A673 (cell line): ENCODE data around the gene PLPPR3. TPM values are rescaled to one million over a fixed set of nuclear protein-coding genes. Genes with fewer than 3 reads are reported as not detected.
"Not testable (repeated sequence)": the region's sequence is repeated elsewhere in the genome, so short reads cannot be mapped to it uniquely, and the experiment has no call there.

Experiments used
- BruUV-seq: library from RNA; stranded (reverse); fragments of 400-500 nt; replicated peaks from 2 replicates; lab custom pipeline; 2021; lab: Mats Ljungman, UMichigan
- CTCF ChIA-PET: fragments of 300-600 bp; sonication (Branson Sonifier 250); formaldehyde crosslinking; loops from one replicate; lab custom pipeline; 2022; ENCODE audit warnings: antibody characterized with exemption; lab: Charles Lee
- POLR2A ChIA-PET: fragments of 300-600 bp; sonication (Branson Sonifier 250); formaldehyde crosslinking; loops from one replicate; lab custom pipeline; 2022; ENCODE audit warnings: antibody characterized with exemption; ENCODE audit not compliant: low non-redundant PET; lab: Charles Lee
- DNase-seq: peaks from one replicate; pipeline ENCODE4 v3.0.0-alpha.2; 2015; ENCODE audit warnings: low spot score
- H3K27ac ChIP-seq: fragments of 200-600 bp; sonication (generic); 2 replicates; pipeline ENCODE4 v1.5.1; 2016; ENCODE audit warnings: mixed run types, low read depth, mild to moderate bottlenecking, mixed read lengths, antibody characterized with exemption, low read length; ENCODE audit not compliant: poor library complexity, severe bottlenecking
- H3K27me3 ChIP-seq: fragments of 200-600 bp; sonication (generic); replicated peaks from 2 replicates; pipeline ENCODE4 v1.6.1; 2017; ENCODE audit warnings: mixed run types, low read depth, mild to moderate bottlenecking, mixed read lengths, antibody characterized with exemption, low read length; ENCODE audit not compliant: insufficient read depth, poor library complexity
- H3K36me3 ChIP-seq: fragments of 200-600 bp; sonication (generic); 2 replicates; pipeline ENCODE4 v1.6.1; 2016; ENCODE audit warnings: mixed run types, mild to moderate bottlenecking, mixed read lengths, antibody characterized with exemption, low read length; ENCODE audit not compliant: insufficient read depth, poor library complexity, severe bottlenecking
- H3K4me1 ChIP-seq: fragments of 200-600 bp; sonication (generic); 2 replicates; pipeline ENCODE4 v1.6.1; 2017; ENCODE audit warnings: mixed run types, mild to moderate bottlenecking, mixed read lengths, antibody characterized with exemption, low read length; ENCODE audit not compliant: insufficient read depth, poor library complexity, severe bottlenecking
- H3K4me3 ChIP-seq: fragments of 200-600 bp; sonication (generic); 2 replicates; pipeline ENCODE4 v1.5.1; 2016; ENCODE audit warnings: low read depth, mixed run types, mild to moderate bottlenecking, mixed read lengths, low read length; ENCODE audit not compliant: poor library complexity, severe bottlenecking
- H3K9me3 ChIP-seq: fragments of 200-600 bp; sonication (generic); 2 replicates; pipeline ENCODE4 v1.6.1; 2016; ENCODE audit warnings: mixed run types, low read depth, mild to moderate bottlenecking, mixed read lengths, antibody characterized with exemption, low read length; ENCODE audit not compliant: poor library complexity, severe bottlenecking
- CTCF ChIP-seq: fragments of 300-800, 200-600 bp; sonication (generic); conservative IDR thresholded peaks from 2 replicates; pipeline ENCODE4 v1.5.1; 2017; ENCODE audit warnings: low read depth, mild to moderate bottlenecking, antibody characterized with exemption, low read length, moderate library complexity, mixed read lengths
- EZH2 ChIP-seq: fragments of 200-600 bp; sonication (generic); IDR thresholded peaks from 2 replicates; pipeline ENCODE4 v1.6.1; 2017; ENCODE audit warnings: borderline replicate concordance, low read depth, mild to moderate bottlenecking, mixed read lengths, antibody characterized with exemption, low read length; ENCODE audit not compliant: poor library complexity, severe bottlenecking
- intact Hi-C: fragments of 100-400 bp; cut with micrococcal nuclease; formaldehyde crosslinking; loops from one replicate; pipeline ENCODE4 v1.10.0; 2022; ENCODE audit not compliant: unreplicated experiment
- total RNA-seq: library from RNA; stranded (reverse); gene quantifications from 2 replicates; pipeline ENCODE4 v1.2.3, GENCODE V29; 2021

Gene PLPPR3
- total RNA-seq, 1 experiment from 2014 or later: 13.3 TPM

- DNase-seq: no peak
- intact Hi-C loops: no loop called here
- Histone ChIP-seq H3K27ac (no peak overlapping the region), H3K27me3 (no peaks in the 10 kb centered on the region), H3K36me3 (no peaks in the 10 kb centered on the region), H3K4me1 (no peaks in the 10 kb centered on the region), H3K9me3 (no peaks in the 10 kb centered on the region), H3K4me3 (no peak overlapping the region)
- CTCF ChIA-PET: no interaction called here
- TF ChIP-seq EZH2 (no peak), CTCF (no peak)
- POLR2A ChIA-PET: no interaction called here
- no TSS peak for BruUV-seq
Measured at GRCh38 chr19:855142-855541, 33.4 kb upstream of the PLPPR3 start.

GRCh38 chr19:854549-854948 is 32.8 kb upstream of the PLPPR3 start:
- intact Hi-C loops: no loop called here
- CTCF ChIA-PET: interaction anchor here (0.5 kb wide), 2 partner anchors 189 to 323 kb away, joined by 4 to 10 read pairs; no protein-coding TSS in a partner anchor

GRCh38 chr19:853614-854220 is 32.0 kb upstream of the PLPPR3 start:
- BruUV-seq, H3K36me3 ChIP-seq, H3K9me3 ChIP-seq, H3K27me3 ChIP-seq, H3K4me3 ChIP-seq, intact Hi-C loops, DNase-seq, H3K4me1 ChIP-seq, H3K27ac ChIP-seq: not testable (repeated sequence)
- CTCF ChIA-PET: interaction anchor here (0.5 kb wide), 2 partner anchors 188 to 323 kb away, joined by 4 to 10 read pairs; no protein-coding TSS in a partner anchor
- POLR2A ChIA-PET: interaction anchor here (0.7 kb wide), 1 partner anchor 130 kb away, joined by 3 read pairs; the partner anchor contains the start of gene WDR18

More at GRCh38 chr19:854549-854948, 32.8 kb upstream of the PLPPR3 start:
- no peaks in the 10 kb centered on the region for H3K4me1 ChIP-seq
- no peaks in the 10 kb centered on the region for H3K27me3 ChIP-seq
- no peak for TF ChIP-seq EZH2
- no peak for TF ChIP-seq CTCF
- H3K36me3 ChIP-seq: no peaks in the 10 kb centered on the region
- BruUV-seq: no TSS peak
- DNase-seq: no peak
- H3K27ac ChIP-seq: no peak overlapping the region
- no peak overlapping the region for H3K4me3 ChIP-seq
- no peaks in the 10 kb centered on the region for H3K9me3 ChIP-seq
- POLR2A ChIA-PET: interaction anchor here (0.7 kb wide), 1 partner anchor 129 kb away, joined by 3 read pairs; the partner anchor contains the start of gene WDR18
